Measurements from ENCODE around the gene GUCA1C. TPM values are rescaled to one million over a fixed set of nuclear protein-coding genes. Genes with fewer than 3 reads are reported as not detected.

Gene GUCA1C
- total and polyA plus RNA-seq, 8 donors, result not detected

GRCh38 chr3:108953210-108953609 lies 469 bp downstream of the GUCA1C start:
- Histone ChIP-seq H3K27me3 (no peaks in the 10 kb centered on the region), H3K4me3 (no peak overlapping the region), H3K4me1 (no peaks in the 10 kb centered on the region), H3K9me3 (no peaks in the 10 kb centered on the region), H3K36me3 (no peaks in the 10 kb centered on the region), H3K27ac (no peak overlapping the region)
- ATAC-seq (no peak), DNase-seq (no peak)
- TF ChIP-seq, protein P1, sequence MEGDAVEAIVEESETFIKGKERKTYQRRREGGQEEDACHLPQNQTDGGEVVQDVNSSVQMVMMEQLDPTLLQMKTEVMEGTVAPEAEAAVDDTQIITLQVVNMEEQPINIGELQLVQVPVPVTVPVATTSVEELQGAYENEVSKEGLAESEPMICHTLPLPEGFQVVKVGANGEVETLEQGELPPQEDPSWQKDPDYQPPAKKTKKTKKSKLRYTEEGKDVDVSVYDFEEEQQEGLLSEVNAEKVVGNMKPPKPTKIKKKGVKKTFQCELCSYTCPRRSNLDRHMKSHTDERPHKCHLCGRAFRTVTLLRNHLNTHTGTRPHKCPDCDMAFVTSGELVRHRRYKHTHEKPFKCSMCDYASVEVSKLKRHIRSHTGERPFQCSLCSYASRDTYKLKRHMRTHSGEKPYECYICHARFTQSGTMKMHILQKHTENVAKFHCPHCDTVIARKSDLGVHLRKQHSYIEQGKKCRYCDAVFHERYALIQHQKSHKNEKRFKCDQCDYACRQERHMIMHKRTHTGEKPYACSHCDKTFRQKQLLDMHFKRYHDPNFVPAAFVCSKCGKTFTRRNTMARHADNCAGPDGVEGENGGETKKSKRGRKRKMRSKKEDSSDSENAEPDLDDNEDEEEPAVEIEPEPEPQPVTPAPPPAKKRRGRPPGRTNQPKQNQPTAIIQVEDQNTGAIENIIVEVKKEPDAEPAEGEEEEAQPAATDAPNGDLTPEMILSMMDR (IDR thresholded peaks at IDR 0.05), result no peak
- intact Hi-C loops (cut with DNase I), result no loop called here

GRCh38 chr3:108951820-108952501 lies 1.7 kb downstream of the GUCA1C start:
- Histone ChIP-seq H3K27me3 (no peaks in the 10 kb centered on the region), H3K36me3 (no peaks in the 10 kb centered on the region), H3K4me1 (no peaks in the 10 kb centered on the region), H3K4me3 (no peak overlapping the region), H3K9me3 (no peaks in the 10 kb centered on the region), H3K27ac (no peak overlapping the region)
- ATAC-seq (no peak), DNase-seq (no peak)
- intact Hi-C loops (cut with DNase I), result no loop called here
- TF ChIP-seq, protein P1 (IDR thresholded peaks at IDR 0.05), result no peak

- no peak overlapping the region for H3K4me3 ChIP-seq
- DNase-seq (no peak), ATAC-seq (no peak)
- intact Hi-C loops (cut with DNase I), result no loop called here
- no peaks in the 10 kb centered on the region for H3K4me1 ChIP-seq
- H3K27ac ChIP-seq, result no peak overlapping the region
- no peaks in the 10 kb centered on the region for H3K36me3 ChIP-seq
- no peaks in the 10 kb centered on the region for H3K27me3 ChIP-seq
- TF ChIP-seq, protein P1 (IDR thresholded peaks at IDR 0.05), result no peak
- no peaks in the 10 kb centered on the region for H3K9me3 ChIP-seq
These were observed 5.8 kb downstream of the GUCA1C start for GRCh38 chr3:108947855-108948254.

DNA sequence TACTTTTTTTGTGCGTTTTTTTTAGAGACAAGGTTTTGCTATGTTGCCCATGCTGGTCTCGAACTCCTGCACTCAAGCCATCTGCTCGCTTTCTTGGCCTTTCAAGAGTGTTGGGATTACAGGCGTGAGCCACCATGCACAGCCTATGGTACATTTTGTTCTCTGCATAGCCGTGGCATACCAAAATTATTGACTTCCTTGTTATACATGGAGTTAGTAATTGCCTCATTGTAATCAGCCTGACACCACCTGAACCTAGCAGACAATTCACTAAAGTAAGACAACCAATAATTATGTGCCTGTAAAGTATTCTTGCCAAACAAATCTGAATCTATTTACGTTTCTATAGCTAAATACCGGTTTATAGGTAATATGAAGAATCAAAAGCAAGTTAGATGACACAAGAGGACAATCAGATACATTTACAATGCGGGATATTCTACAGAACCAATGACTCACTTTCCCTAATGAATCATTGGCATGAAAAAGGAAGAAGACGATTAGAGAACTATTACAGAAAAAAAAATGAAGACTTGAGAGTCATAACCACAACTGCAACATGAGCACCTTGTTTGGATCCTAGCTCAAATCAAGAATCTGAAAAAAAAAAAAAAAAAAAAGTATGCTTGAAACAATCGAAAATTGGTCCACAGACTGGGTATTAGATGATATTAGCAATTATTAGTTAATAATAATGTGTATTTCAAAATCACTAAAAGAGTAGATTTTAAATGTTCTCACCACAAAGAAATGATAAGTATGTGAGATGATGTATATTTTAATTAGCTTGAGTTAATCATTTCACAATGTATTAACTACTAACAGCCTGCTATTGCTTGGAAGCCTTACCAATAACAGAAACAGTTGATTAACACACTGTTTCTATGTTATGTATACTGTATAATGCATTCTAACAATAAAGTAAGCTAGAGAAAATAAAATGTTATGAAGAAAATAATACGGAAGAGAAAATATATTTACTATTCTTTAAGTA lies 7.1 kb downstream of the GUCA1C start:
- Histone ChIP-seq H3K4me3 (no peak overlapping the region), H3K36me3 (no peaks in the 10 kb centered on the region), H3K4me1 (no peaks in the 10 kb centered on the region), H3K27me3 (no peaks in the 10 kb centered on the region), H3K27ac (no peak overlapping the region), H3K9me3 (no peaks in the 10 kb centered on the region)
- ATAC-seq (no peak), DNase-seq (no peak)
- TF ChIP-seq, protein P1 (IDR thresholded peaks at IDR 0.05), result no peak
- intact Hi-C loops (cut with DNase I), result no loop called here

Measured in left lung (tissue), 10 donors.